GM23248 (cell line): ENCODE data around the gene TOLLIP.
"Not testable (repeated sequence)": the region's sequence is repeated elsewhere in the genome, so short reads cannot be mapped to it uniquely, and the experiment has no call there.

ENCODE experiments used
- EZH2 ChIP-seq: fragments of 200-600 bp; sonication (generic); IDR thresholded peaks from 2 replicates; pipeline ENCODE4 v1.6.1; 2018; ENCODE audit warnings: antibody characterized with exemption, mild to moderate bottlenecking; ENCODE audit not compliant: insufficient read depth, poor library complexity, severe bottlenecking
- EZH2phosphoT487 ChIP-seq: fragments of 200-600 bp; sonication (generic); IDR thresholded peaks from 2 replicates; pipeline ENCODE4 v1.6.1; 2018; ENCODE audit warnings: antibody characterized with exemption, moderate library complexity, mild to moderate bottlenecking, low read depth; ENCODE audit not compliant: insufficient read depth

- not testable (repeated sequence) for TF ChIP-seq EZH2, EZH2phosphoT487
Observed at GRCh38 chr11:1246301-1246700, 63.1 kb downstream of the TOLLIP start.
